Mammary epithelial cell (primary cell): ENCODE results near the gene FAM3D.

ENCODE experiments used
- CTCF ChIP-seq, 2 donors: IDR thresholded peaks in 1 of 2; conservative IDR thresholded peaks in 1 of 2; 2 replicates each; pipeline ENCODE4 v1.5.1; 2011 to 2012; ENCODE audit warnings: inconsistent platforms in 2 of 2, low read length in 2 of 2, mild to moderate bottlenecking in 2 of 2, control low read depth in 1 of 2, low read depth in 1 of 2; ENCODE audit not compliant: insufficient read depth in 1 of 2; ENCODE audit errors: extremely low read depth in 1 of 2
- EZH2 ChIP-seq: IDR thresholded peaks from 2 replicates; pipeline ENCODE4 v1.6.1; 2012; ENCODE audit warnings: low read length, inconsistent platforms, borderline replicate concordance

GRCh38 chr3:58627941-58628340 is 38.6 kb downstream of the FAM3D start:
- TF ChIP-seq CTCF (conservative IDR thresholded peaks at IDR 0.05 in 1 of 2, IDR thresholded peaks at IDR 0.05 in 1 of 2; ENCODE audit: extremely low read depth in 1 of 2, insufficient read depth in 1 of 2, low read depth in 1 of 2, low read length in 2 of 2) (no peak), EZH2 (no peak)
